HL-60 (cell line): ENCODE results near the gene WSCD1.

Experiments used
- DNase-seq, 2 experiments: peaks; one replicate each; pipeline ENCODE4 v3.0.0-alpha.2; 2010 to 2020; ENCODE audit warnings: low read depth in 1 of 2, low spot score in 1 of 2
- H3K27ac ChIP-seq: fragments of 250-450 bp; sonication (Bioruptor Pico); replicated peaks from 2 replicates; pipeline ENCODE4 v1.5.1; 2020; ENCODE audit warnings: mild to moderate bottlenecking, moderate library complexity
- H3K27me3 ChIP-seq: fragments of 250-450 bp; sonication (Bioruptor Pico); 2 replicates; pipeline ENCODE4 v1.5.1; 2021; ENCODE audit warnings: mild to moderate bottlenecking, moderate library complexity; ENCODE audit not compliant: insufficient read depth, poor library complexity, severe bottlenecking
- H3K4me3 ChIP-seq: replicated peaks from 2 replicates; pipeline ENCODE4 v1.5.1; 2011; ENCODE audit warnings: mild to moderate bottlenecking, control low read depth, low read length; ENCODE audit not compliant: insufficient read depth
- CTCF ChIP-seq: IDR thresholded peaks from one replicate; pipeline ENCODE4 v1.5.1; 2011; ENCODE audit warnings: low read length, control low read depth, inconsistent platforms; ENCODE audit not compliant: insufficient read depth
- GABPA ChIP-seq: IDR thresholded peaks from 2 replicates; pipeline ENCODE4 v1.6.1; 2012; ENCODE audit warnings: low read depth
- POLR2AphosphoS5 ChIP-seq: IDR thresholded peaks from 2 replicates; pipeline ENCODE4 v1.6.1; 2012; ENCODE audit warnings: low read depth
- REST ChIP-seq: IDR thresholded peaks from 2 replicates; pipeline ENCODE4 v1.6.1; 2012; ENCODE audit warnings: low read depth; ENCODE audit not compliant: insufficient replicate concordance
- SPI1 ChIP-seq: IDR thresholded peaks from 2 replicates; pipeline ENCODE4 v1.6.1; 2012; ENCODE audit warnings: low read depth, mild to moderate bottlenecking, borderline replicate concordance

WSCD1 gene

GRCh38 chr17:6090253-6090652 is 20.1 kb downstream of the WSCD1 start:
- Histone ChIP-seq H3K27ac (no peak overlapping the region), H3K4me3 (no peak overlapping the region), H3K27me3 (no peaks in the 10 kb centered on the region)
- DNase-seq: no peak
- TF ChIP-seq POLR2AphosphoS5 (no peak), SPI1 (no peak), GABPA (no peak), CTCF (no peak), REST (no peak)

- no peak for DNase-seq
- H3K27ac ChIP-seq: no peak overlapping the region
- TF ChIP-seq POLR2AphosphoS5 (no peak), REST (no peak), GABPA (no peak), CTCF (no peak), SPI1 (no peak)
- H3K4me3 ChIP-seq: no peak overlapping the region
- H3K27me3 ChIP-seq: no peaks in the 10 kb centered on the region
These were observed 22.2 kb downstream of the WSCD1 start for GRCh38 chr17:6092182-6092902.

GRCh38 chr17:6092903-6093468 is 22.8 kb downstream of the WSCD1 start:
- Histone ChIP-seq H3K27me3 (no peaks in the 10 kb centered on the region), H3K4me3 (no peak overlapping the region), H3K27ac (no peak overlapping the region)
- no peak for TF ChIP-seq GABPA
- TF ChIP-seq SPI1: no peak
- no peak for TF ChIP-seq CTCF
- no peak for TF ChIP-seq REST
- TF ChIP-seq POLR2AphosphoS5: no peak
- DNase-seq: no peak
